HG03175 (cell line): Measurements from ENCODE around the gene ROR1.
A peak's percentile ranks its signal among the peaks of the same experiment; 100 is the strongest.

Experiments
- ATAC-seq: cut with Tn5 transposase; IDR thresholded peaks from one replicate; pipeline ENCODE4 v1.9.1; 2021; ENCODE audit warnings: mild to moderate bottlenecking, moderate library complexity; ENCODE audit not compliant: unreplicated experiment

ROR1 gene

GRCh38 chr1:64122588-64122987 lies 348.8 kb downstream of the ROR1 start:
- ATAC-seq: no peak

- ATAC-seq: no peak
Measured at GRCh38 chr1:64124704-64125440, 351.1 kb downstream of the ROR1 start.

- no peak for ATAC-seq
Measured at GRCh38 chr1:64126581-64126980, 352.8 kb downstream of the ROR1 start.

- no peak for ATAC-seq
Measured at GRCh38 chr1:64127297-64127696, 353.5 kb downstream of the ROR1 start.

GRCh38 chr1:64129701-64130100 lies 355.9 kb downstream of the ROR1 start:
- ATAC-seq: no peak

GRCh38 chr1:64131155-64131554 lies 357.3 kb downstream of the ROR1 start:
- ATAC-seq: no peak

- no peak for ATAC-seq
Measured at GRCh38 chr1:64133036-64133435, 359.2 kb downstream of the ROR1 start.

- ATAC-seq: no peak
Measured at GRCh38 chr1:64135462-64136223, 361.8 kb downstream of the ROR1 start.

GRCh38 chr1:64136296-64136695 lies 362.5 kb downstream of the ROR1 start:
- no peak for ATAC-seq

- peak; percentile 82 for ATAC-seq
Measured at GRCh38 chr1:64136752-64137411, 363.1 kb downstream of the ROR1 start.

- ATAC-seq: no peak
Measured at GRCh38 chr1:64137412-64137803, 363.6 kb downstream of the ROR1 start.

GRCh38 chr1:64139877-64140276 lies 366.1 kb downstream of the ROR1 start:
- ATAC-seq: no peak

- no peak for ATAC-seq
Measured at GRCh38 chr1:64140596-64140995, 366.8 kb downstream of the ROR1 start.

GRCh38 chr1:64147045-64147724 lies 373.4 kb downstream of the ROR1 start:
- ATAC-seq: no peak

- ATAC-seq: no peak
Measured at GRCh38 chr1:64147759-64148158, 373.9 kb downstream of the ROR1 start.

GRCh38 chr1:64150266-64150665 lies 376.4 kb downstream of the ROR1 start:
- no peak for ATAC-seq

- no peak for ATAC-seq
Measured at GRCh38 chr1:64150729-64151230, 377.0 kb downstream of the ROR1 start.

- ATAC-seq: no peak
Measured at GRCh38 chr1:64155278-64155677, 381.5 kb downstream of the ROR1 start.

- ATAC-seq: no peak
Measured at GRCh38 chr1:64161357-64161941, 387.6 kb downstream of the ROR1 start.

GRCh38 chr1:64162151-64162550 lies 388.3 kb downstream of the ROR1 start:
- no peak for ATAC-seq

- no peak for ATAC-seq
Measured at GRCh38 chr1:64162804-64163203, 389.0 kb downstream of the ROR1 start.
